Neural cell (in vitro differentiated cells): ENCODE measurements around the gene SESN1.
"Not testable (repeated sequence)": the region's sequence is repeated elsewhere in the genome, so short reads cannot be mapped to it uniquely, and the experiment has no call there.

Experiments
- CTCF ChIP-seq: fragments of 450-650 bp; IDR thresholded peaks from 2 replicates; pipeline ENCODE4 v1.5.1; 2014; ENCODE audit warnings: antibody characterized with exemption, mild to moderate bottlenecking, moderate library complexity; ENCODE audit not compliant: poor library complexity, severe bottlenecking
- EP300 ChIP-seq: fragments of 450-650 bp; conservative IDR thresholded peaks from 2 replicates; pipeline ENCODE4 v1.6.1; 2014; ENCODE audit warnings: antibody characterized with exemption, mild to moderate bottlenecking, moderate library complexity; ENCODE audit not compliant: poor library complexity, severe bottlenecking
- POLR2AphosphoS5 ChIP-seq: IDR thresholded peaks from 2 replicates; pipeline ENCODE4 v1.6.1; 2012
- TF ChIP-seq, protein P1 (sequence below): IDR thresholded peaks from 2 replicates; pipeline ENCODE4 v1.6.1; 2012; ENCODE audit warnings: borderline replicate concordance

DNA sequence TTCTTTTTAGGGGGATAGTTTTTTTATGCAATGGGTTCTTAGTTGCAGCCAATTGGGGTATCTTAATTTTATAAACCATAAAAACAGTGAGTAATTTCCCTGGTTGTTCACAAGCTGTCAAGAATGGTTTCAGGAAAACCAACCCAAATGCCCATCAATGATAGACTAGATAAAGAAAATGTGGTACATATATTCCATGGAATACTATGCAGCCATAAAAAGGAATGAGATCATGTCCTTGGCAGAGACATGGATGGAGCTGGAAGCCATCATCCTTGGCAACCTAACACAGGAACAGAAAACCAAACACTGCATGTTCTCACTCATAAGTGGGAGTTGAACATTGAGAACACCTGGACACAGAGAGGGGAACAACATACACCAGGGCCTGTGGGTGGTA is 47.4 kb upstream of the SESN1 start:
- TF ChIP-seq CTCF, POLR2AphosphoS5, EP300: not testable (repeated sequence)
- TF ChIP-seq, protein P1, sequence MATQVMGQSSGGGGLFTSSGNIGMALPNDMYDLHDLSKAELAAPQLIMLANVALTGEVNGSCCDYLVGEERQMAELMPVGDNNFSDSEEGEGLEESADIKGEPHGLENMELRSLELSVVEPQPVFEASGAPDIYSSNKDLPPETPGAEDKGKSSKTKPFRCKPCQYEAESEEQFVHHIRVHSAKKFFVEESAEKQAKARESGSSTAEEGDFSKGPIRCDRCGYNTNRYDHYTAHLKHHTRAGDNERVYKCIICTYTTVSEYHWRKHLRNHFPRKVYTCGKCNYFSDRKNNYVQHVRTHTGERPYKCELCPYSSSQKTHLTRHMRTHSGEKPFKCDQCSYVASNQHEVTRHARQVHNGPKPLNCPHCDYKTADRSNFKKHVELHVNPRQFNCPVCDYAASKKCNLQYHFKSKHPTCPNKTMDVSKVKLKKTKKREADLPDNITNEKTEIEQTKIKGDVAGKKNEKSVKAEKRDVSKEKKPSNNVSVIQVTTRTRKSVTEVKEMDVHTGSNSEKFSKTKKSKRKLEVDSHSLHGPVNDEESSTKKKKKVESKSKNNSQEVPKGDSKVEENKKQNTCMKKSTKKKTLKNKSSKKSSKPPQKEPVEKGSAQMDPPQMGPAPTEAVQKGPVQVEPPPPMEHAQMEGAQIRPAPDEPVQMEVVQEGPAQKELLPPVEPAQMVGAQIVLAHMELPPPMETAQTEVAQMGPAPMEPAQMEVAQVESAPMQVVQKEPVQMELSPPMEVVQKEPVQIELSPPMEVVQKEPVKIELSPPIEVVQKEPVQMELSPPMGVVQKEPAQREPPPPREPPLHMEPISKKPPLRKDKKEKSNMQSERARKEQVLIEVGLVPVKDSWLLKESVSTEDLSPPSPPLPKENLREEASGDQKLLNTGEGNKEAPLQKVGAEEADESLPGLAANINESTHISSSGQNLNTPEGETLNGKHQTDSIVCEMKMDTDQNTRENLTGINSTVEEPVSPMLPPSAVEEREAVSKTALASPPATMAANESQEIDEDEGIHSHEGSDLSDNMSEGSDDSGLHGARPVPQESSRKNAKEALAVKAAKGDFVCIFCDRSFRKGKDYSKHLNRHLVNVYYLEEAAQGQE = not testable (repeated sequence)
